Measurements from ENCODE around the gene DCLK2. TPM values are rescaled to one million over a fixed set of nuclear protein-coding genes. Genes with fewer than 3 reads are reported as not detected.
A peak's percentile ranks its signal among the peaks of the same experiment; 100 is the strongest.

Gene DCLK2
- total and polyA plus RNA-seq, 2 of the 13 experiments (the other 11 are each of a cell fraction or from before 2014, with no cell fraction given), result not detected

DNA sequence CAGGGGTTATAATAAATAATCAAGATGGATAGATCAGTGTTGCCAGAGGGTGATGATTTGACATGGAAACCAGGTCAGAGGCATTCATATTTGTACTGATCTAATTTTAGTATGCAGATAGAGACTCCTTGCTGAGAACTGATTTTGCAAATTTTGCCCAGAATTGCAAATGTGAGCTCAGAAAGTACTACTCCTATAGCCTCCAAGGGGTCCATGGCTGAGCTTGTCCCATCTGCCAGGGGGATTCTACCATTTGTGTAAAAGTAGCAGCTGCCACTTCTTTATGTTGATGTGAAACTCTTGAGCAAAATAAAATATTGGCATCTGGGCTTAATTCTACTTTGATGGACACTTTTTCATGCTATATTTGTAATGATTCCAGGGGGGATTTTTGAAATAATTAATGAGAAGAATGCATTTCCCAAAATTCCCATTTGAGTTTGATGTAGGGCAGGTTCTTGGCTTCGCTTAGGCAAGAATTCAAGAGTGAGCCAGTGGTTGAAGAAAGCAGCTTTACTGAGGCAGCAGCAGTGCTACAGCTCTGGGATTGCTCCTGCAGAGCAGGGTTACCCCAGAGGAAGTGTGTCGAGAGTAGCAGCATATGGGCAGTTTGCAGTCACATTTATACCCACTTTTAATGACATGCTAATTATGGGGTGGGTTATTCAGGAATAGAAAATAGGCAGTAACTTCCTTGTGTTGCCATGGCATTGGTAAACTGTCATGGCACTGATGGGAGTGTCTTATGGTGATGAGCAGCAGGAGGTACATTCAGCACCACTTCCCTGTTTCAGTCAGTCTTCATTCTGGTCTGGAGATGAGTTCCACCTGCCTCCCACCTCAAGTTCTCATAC, 38.7 kb upstream of the DCLK2 start:
- Histone ChIP-seq H3K4me2 (ENCODE audit: low read depth, low read length) (no peak overlapping the region), H3K4me1 (ENCODE audit: insufficient read depth, low read length) (no peaks in the 10 kb centered on the region), H3K9me3 (ENCODE audit: low read length) (no peaks in the 10 kb centered on the region), H3K27ac (ENCODE audit: extremely low read length, insufficient read depth, low read length) (no peak overlapping the region), H3K36me3 (replicated peaks in 1 of 2; ENCODE audit: control insufficient read depth in 1 of 2, insufficient read depth in 2 of 2, low read length in 2 of 2) (no peaks in the 10 kb centered on the region), H4K20me1 (ENCODE audit: insufficient read depth, low read length) (no peaks in the 10 kb centered on the region), H2AFZ (ENCODE audit: low read length) (no peak overlapping the region), H3K4me3 (replicated peaks in 1 of 3; ENCODE audit: insufficient read depth in 1 of 3, low read depth in 2 of 3, low read length in 3 of 3) (no peak overlapping the region), H3K27me3 (ENCODE audit: control insufficient read depth in 1 of 2, insufficient read depth in 2 of 2, low read length in 2 of 2) (no peaks in the 10 kb centered on the region; a peak in 1 of 5 replicates), H3K9ac (ENCODE audit: insufficient read depth, low read depth, low read length) (no peak overlapping the region), H3K79me2 (ENCODE audit: insufficient read depth, low read length) (no peaks in the 10 kb centered on the region)
- FAIRE-seq (no peak), DNase-seq (ENCODE audit: low spot score) (no peak), ATAC-seq (no peak)
- no TSS peak for BruUV-seq (replicated peaks)
- ChIA-PET POLR2A (no interaction called here), CTCF (ENCODE audit: low intra/inter-chr PET ratio, low total read pairs) (no interaction called here)
- in situ Hi-C loops (cut with HindIII; ENCODE audit: extremely low pct_ligation_motif_present, low pct_unique_long_range_greater_than_20kb), result no loop called here
- TF ChIP-seq ZNF607 (CRISPR knock-in tag; IDR thresholded peaks at IDR 0.05; ENCODE audit: borderline replicate concordance) (no peak), NCOA2 (CRISPR knock-in tag; IDR thresholded peaks at IDR 0.05) (no peak)
- WGBS (ENCODE audit: low lambda C conversion rate), result 4% methylated on average over 2 of the region's 2 CpGs
- intact Hi-C loops (cut with micrococcal nuclease; ENCODE audit: unreplicated experiment), result no loop called here

DNA sequence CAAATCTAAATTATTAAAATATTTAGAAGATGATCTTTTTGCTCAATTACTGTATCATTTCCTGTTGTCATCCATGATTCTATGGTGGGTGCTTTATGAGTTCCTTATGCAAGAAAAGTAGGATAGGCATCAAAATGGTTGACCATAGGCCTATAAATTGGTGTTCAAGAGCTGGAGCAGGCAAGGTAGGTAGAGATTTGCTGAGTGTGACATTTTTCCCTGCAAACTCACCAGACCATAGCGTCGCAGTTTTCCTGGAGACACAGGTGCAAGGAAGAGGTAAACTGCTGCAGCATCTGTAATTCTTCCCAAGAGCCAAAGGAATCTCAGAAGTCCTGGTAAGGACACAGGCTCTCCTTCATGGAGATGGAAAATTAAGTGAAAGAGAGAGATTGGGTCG, 33.7 kb upstream of the DCLK2 start:
- DNase-seq (ENCODE audit: low spot score) (no peak), FAIRE-seq (no peak), ATAC-seq (no peak)
- whole genome bisulfite sequencing (ENCODE audit: low lambda C conversion rate), result 22% methylated on average over 3 of the region's 3 CpGs
- Histone ChIP-seq H3K4me1 (ENCODE audit: insufficient read depth, low read length) (no peaks in the 10 kb centered on the region), H3K27ac (ENCODE audit: extremely low read length, insufficient read depth, low read length) (no peak overlapping the region), H2AFZ (ENCODE audit: low read length) (no peak overlapping the region), H4K20me1 (ENCODE audit: insufficient read depth, low read length) (no peaks in the 10 kb centered on the region), H3K36me3 (replicated peaks in 1 of 2; ENCODE audit: control insufficient read depth in 1 of 2, insufficient read depth in 2 of 2, low read length in 2 of 2) (no peaks in the 10 kb centered on the region), H3K27me3 (ENCODE audit: control insufficient read depth in 1 of 2, insufficient read depth in 2 of 2, low read length in 2 of 2) (no peaks in the 10 kb centered on the region), H3K4me3 (replicated peaks in 1 of 3; ENCODE audit: insufficient read depth in 1 of 3, low read depth in 2 of 3, low read length in 3 of 3) (no peak overlapping the region), H3K4me2 (ENCODE audit: low read depth, low read length) (no peak overlapping the region), H3K9ac (ENCODE audit: insufficient read depth, low read depth, low read length) (no peak overlapping the region), H3K79me2 (ENCODE audit: insufficient read depth, low read length) (no peaks in the 10 kb centered on the region), H3K9me3 (ENCODE audit: low read length) (no peaks in the 10 kb centered on the region)
- ChIA-PET POLR2A (no interaction called here), CTCF (ENCODE audit: low intra/inter-chr PET ratio, low total read pairs) (no interaction called here)
- intact Hi-C loops (cut with micrococcal nuclease; ENCODE audit: unreplicated experiment) (no loop called here), in situ Hi-C loops (cut with HindIII; ENCODE audit: extremely low pct_ligation_motif_present, low pct_unique_long_range_greater_than_20kb) (no loop called here)
- no TSS peak for BruUV-seq (replicated peaks)
- no peak for TF ChIP-seq BRD4 (CRISPR knock-in tag; IDR thresholded peaks at IDR 0.05)
- TF ChIP-seq, protein P1, sequence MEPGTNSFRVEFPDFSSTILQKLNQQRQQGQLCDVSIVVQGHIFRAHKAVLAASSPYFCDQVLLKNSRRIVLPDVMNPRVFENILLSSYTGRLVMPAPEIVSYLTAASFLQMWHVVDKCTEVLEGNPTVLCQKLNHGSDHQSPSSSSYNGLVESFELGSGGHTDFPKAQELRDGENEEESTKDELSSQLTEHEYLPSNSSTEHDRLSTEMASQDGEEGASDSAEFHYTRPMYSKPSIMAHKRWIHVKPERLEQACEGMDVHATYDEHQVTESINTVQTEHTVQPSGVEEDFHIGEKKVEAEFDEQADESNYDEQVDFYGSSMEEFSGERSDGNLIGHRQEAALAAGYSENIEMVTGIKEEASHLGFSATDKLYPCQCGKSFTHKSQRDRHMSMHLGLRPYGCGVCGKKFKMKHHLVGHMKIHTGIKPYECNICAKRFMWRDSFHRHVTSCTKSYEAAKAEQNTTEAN (CRISPR knock-in tag; conservative IDR thresholded peaks at IDR 0.05), result no peak
- no peak for TF ChIP-seq CENPX (CRISPR knock-in tag; IDR thresholded peaks at IDR 0.05)
- TF ChIP-seq ZNF7 (CRISPR knock-in tag; IDR thresholded peaks at IDR 0.05), result no peak
- no peak for TF ChIP-seq NCOR1 (IDR thresholded peaks at IDR 0.05; ENCODE audit: borderline replicate concordance, low read length)
- TF ChIP-seq MAFF (IDR thresholded peaks at IDR 0.05; ENCODE audit: low read depth, low read length), result peak; percentile 84
- TF ChIP-seq MAFK (conservative IDR thresholded peaks at IDR 0.05 in 1 of 2, IDR thresholded peaks at IDR 0.05 in 1 of 2; ENCODE audit: low read length in 2 of 2), result peak; percentile 80 to 90
- TF ChIP-seq, protein P2, sequence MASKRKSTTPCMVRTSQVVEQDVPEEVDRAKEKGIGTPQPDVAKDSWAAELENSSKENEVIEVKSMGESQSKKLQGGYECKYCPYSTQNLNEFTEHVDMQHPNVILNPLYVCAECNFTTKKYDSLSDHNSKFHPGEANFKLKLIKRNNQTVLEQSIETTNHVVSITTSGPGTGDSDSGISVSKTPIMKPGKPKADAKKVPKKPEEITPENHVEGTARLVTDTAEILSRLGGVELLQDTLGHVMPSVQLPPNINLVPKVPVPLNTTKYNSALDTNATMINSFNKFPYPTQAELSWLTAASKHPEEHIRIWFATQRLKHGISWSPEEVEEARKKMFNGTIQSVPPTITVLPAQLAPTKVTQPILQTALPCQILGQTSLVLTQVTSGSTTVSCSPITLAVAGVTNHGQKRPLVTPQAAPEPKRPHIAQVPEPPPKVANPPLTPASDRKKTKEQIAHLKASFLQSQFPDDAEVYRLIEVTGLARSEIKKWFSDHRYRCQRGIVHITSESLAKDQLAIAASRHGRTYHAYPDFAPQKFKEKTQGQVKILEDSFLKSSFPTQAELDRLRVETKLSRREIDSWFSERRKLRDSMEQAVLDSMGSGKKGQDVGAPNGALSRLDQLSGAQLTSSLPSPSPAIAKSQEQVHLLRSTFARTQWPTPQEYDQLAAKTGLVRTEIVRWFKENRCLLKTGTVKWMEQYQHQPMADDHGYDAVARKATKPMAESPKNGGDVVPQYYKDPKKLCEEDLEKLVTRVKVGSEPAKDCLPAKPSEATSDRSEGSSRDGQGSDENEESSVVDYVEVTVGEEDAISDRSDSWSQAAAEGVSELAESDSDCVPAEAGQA (IDR thresholded peaks at IDR 0.05; ENCODE audit: low read depth), result no peak
- TF ChIP-seq, protein P2 (CRISPR knock-in tag; IDR thresholded peaks at IDR 0.05; ENCODE audit: borderline replicate concordance), result no peak
- no peak for TF ChIP-seq ZMYM3 (CRISPR knock-in tag; IDR thresholded peaks at IDR 0.05)
